GM21723 (cell line): Measurements from ENCODE around the gene PTPN9.
A peak's percentile ranks its signal among the peaks of the same experiment; 100 is the strongest.
"Not testable (repeated sequence)": the region's sequence is repeated elsewhere in the genome, so short reads cannot be mapped to it uniquely, and the experiment has no call there.

Source experiments
- ATAC-seq: cut with Tn5 transposase; IDR thresholded peaks from one replicate; pipeline ENCODE4 v1.9.1; 2021; ENCODE audit warnings: mild to moderate bottlenecking, moderate library complexity; ENCODE audit not compliant: unreplicated experiment

The PTPN9 gene

GRCh38 chr15:75532413-75533250, 46.5 kb downstream of the PTPN9 start:
- no peak for ATAC-seq

DNA sequence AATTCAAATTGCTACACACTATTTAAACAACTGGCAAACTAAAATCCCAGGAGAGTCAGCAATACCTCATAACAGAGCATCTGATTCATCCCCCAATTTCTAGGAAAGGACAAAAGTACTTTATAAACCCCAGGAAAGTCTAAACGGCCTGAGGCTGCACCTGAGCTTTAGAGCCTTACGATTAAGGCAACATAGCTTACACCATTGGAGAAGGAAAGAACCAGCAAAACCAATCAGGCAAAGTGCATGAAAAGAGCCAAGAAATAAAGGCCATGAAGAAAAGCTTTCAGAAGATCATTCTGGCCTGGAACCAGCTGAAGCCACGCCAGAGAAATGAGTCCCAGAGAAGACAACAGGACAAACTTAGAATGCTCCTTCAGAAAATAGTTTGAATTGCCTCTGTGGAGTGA, 48.1 kb downstream of the PTPN9 start:
- ATAC-seq = no peak

GRCh38 chr15:75530169-75530568, 48.9 kb downstream of the PTPN9 start:
- no peak for ATAC-seq

DNA sequence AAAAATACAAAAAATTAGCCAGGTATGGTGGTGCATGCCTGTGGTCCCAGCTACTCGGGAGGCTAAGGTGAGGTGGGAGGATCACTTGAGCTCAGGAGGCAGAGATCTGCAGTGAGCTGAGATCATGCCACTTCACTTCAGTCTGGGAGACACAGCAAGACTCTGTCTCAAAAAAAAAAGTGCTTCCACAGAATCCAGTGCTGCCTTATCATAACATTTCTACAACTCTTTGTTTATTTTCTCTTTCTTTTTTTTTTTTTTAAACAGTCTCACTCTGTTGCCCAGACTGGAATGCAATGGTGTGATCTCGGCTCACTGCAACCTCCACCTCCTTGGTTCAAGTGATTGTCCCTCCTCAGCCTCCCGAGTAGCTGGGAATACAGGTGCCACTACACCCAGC, 53.4 kb downstream of the PTPN9 start:
- not testable (repeated sequence) for ATAC-seq

DNA sequence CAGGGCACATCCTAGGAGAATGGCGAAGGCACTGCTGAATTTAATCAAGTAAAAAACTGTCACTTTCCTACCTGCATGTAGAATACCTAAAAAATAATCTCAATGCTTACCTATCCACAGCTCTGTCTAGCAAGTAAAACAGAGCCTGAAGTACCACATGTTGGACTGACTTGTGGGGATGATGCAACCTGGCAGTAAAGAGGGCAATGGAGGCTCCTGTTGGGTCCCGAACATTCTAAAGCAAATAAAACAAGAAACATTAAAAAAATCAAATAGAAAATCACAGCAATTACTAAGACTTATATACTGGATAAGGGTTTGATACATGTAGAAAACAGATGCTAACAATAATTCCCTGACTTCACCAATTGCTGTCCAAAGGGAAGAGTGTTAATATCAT, 56.1 kb downstream of the PTPN9 start:
- ATAC-seq = no peak

GRCh38 chr15:75517233-75517632, 61.9 kb downstream of the PTPN9 start:
- no peak for ATAC-seq

DNA sequence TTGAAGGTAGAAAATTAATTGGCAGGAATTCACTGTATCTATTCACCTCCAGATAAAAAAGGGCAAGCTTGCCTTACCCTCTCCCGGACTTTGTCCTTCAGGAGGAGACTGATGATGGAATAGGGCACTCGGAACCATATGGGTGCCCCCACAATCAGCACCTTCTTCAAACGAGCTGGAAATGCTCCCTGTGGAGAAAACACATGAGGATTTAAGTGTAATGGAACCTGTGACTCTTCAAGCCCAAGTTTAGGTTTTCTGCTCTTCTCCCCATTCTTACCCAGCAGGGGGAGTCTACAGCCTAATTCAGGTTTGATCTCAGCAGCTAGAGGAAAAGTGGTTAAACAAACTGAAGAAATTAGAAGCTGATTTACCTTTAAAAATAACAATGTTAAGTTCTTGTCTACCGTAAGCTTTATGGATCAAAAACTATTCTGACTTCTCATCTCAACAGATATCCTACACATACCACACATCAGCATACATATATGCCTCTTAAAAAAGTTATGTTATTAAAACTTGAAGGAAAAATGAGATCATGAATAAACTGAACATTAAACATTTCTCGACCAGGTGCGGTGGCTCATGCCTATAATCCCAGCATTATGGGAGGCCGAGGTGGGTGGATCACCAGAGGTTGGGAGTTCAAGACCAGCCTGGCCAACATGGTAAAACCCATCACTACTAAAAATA, 70.1 kb downstream of the PTPN9 start:
- no peak for ATAC-seq

DNA sequence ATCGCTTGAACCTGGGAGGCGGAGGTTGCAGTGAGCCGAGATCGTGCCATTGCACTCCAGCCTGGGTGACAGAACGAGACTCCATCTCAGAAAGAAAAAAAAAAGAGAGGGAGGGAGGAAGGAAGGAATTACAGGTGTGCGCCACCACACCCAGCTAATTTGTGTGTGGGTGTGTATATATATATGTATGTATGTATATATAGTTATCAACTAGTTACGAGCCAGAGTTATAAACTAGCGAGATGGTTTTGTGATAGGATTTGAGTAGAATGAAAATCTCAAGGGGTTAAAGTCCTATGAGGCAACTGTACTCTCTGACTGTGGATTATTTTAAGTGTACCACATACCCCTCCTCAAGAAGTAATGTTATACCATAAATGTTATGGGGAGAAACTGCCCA, 76.8 kb downstream of the PTPN9 start:
- ATAC-seq = no peak

DNA sequence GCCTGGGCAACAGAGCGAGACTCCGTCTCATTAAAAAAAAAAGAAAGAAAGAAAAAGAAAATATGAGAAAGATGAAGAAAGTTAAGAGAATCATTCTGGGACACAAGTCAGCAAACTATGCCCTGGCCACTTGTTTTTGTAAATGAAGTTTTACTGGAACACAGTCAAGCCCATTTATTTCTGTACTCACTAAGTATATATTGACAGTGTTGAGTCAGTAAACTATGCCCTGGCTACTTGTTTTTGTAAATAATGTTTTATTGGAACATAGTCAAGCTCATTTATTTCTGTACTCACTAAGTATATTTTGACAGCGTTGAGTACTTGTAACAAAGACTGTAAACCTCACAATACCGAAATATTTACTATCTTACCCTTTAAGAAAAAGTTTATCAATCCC, 85.4 kb downstream of the PTPN9 start:
- no peak for ATAC-seq

- ATAC-seq = no peak
Measured at GRCh38 chr15:75483961-75484360, 95.2 kb downstream of the PTPN9 start.

DNA sequence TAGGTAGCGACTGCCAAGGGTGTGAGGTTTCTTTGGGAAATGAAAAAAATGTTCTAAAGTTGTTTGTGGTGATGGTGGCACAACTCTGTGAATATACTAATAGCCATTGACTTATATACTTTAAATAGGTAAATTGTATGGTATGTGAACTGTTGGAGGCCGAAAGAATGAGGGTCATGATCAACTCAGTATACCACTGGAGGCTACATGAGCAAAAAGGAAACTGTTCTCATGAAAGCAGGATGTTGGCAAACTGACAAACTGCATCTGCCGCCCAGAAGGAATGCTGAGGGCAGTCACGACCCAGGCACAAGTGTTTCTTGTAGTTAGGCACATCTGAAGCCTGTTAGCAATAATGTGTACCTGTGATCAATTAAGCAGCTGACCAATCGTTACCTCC, 95.6 kb downstream of the PTPN9 start:
- ATAC-seq = not testable (repeated sequence)

GRCh38 chr15:75483106-75483505, 96.0 kb downstream of the PTPN9 start:
- no peak for ATAC-seq

DNA sequence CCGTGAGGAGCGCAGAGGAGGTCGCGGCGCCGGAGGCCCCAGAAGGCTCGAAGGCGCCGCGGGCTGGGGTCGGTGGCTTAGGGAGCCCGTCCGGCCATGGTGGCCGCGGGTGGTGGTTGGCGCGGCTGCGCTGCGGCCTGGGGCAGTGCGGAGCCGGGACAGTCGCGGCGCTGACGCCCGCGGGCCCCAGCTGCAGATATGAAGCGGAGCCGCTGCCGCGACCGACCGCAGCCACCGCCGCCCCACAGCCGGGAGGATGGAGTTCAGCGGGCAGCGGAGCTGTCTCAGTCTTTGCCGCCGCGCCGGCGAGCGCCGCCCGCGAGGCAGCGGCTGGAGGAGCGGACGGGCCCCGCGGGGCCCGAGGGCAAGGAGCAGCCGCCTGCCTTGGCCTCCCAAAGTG, 98.7 kb downstream of the PTPN9 start:
- not testable (repeated sequence) for ATAC-seq

DNA sequence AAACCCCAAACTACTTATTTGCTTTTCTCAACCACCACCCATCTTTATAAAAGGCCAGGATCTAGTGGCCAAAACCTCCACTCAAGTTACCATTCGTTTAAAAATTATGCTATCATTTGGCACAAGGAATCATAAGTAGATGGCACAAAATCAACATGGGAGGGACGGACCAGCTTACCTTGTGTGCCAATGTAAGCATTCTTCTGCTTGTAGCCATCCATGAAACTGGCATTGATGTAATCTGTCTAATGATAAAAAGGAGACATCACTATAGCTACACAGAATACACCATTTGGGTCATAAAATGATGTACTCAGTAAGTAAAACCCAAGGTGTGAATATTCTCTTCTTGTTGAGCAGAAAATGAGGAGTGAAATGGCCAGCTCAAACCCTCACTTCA, 99.4 kb downstream of the PTPN9 start:
- ATAC-seq = no peak

DNA sequence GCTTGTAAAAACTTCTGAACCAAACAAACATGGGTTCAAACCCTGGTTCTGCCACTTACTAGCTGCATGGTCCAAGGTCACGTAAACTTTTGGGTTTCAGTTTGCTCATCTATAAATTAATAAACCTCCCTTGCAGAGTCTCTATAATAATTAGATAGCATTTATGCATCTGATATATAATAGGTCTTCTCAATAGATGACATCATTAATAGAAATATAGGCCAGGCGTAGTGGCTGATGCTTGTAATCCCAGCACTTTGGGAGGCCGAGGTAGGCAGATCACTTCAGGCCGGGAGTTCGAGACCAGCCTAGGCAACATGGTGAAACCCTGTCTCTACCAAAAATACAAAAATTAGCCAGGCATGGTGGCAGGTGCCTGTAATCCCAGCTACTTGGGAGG, 102.0 kb downstream of the PTPN9 start:
- ATAC-seq = not testable (repeated sequence)

- no peak for ATAC-seq
Measured at GRCh38 chr15:75468913-75469598, 110.1 kb downstream of the PTPN9 start.

- ATAC-seq = no peak
Measured at GRCh38 chr15:75460646-75461045, 118.5 kb downstream of the PTPN9 start.

DNA sequence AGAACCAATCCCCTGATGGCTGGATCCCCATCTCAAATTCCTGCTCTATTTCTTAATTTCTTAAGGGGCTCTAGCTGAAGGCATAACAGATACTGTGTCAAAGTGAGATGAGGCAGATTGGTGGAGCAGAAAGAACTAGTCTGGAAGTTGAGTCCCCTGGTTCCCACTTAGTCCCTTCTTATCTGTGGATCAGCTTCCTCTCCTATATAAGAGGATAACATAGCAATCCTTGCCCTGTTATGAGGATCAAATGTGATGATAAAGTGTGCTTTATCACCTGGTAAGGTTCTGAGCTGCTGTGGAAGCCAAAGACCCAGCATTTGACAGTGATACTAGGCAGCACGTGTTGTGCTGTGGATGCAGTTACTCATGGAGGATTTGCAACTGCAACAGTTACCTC, 119.5 kb downstream of the PTPN9 start:
- ATAC-seq = no peak

GRCh38 chr15:75456710-75457109, 122.4 kb downstream of the PTPN9 start:
- no peak for ATAC-seq

GRCh38 chr15:75455982-75456531, 123.1 kb downstream of the PTPN9 start:
- no peak for ATAC-seq

DNA sequence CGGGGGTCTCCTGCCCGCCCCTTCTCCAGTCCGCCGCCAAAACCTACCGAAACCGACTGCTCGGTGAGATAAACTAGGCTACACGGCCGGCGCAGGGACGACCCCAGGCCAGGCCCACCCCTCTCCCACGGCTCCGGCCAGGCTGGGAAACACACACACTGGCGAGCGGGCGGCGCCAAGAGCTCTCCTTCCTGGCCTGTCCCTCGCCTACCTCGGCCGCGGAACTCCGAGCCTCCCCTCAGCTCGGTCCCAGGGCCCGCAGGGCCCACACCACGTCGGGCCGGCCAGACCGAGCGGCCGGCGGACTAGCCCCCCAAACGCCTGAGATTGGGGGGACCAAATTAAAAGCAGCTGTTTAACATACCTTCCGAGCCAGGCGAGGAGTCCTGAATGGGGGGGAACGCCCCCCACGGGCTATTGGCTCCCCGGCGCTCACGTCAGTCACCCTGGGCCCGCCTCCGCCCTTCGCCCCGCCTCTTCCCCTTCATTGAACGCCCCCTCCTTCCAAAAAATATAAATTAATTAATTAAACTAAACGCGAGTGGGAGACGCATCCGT, 123.6 kb downstream of the PTPN9 start:
- peak; percentile 15 for ATAC-seq
